GM23338 (cell line): ENCODE data around the gene CD48. TPM values are rescaled to one million over a fixed set of nuclear protein-coding genes. Genes with fewer than 3 reads are reported as not detected.

Experiments
- ATAC-seq: fragments of 200-7000 bp; cut with Tn5 transposase; 3 replicates; pipeline ENCODE4 v1.9.1; 2020
- DNase-seq: peaks from one replicate; pipeline ENCODE4 v3.0.0-alpha.2; 2015; ENCODE audit warnings: low spot score
- H2AFZ ChIP-seq: fragments of 200-600 bp; sonication (generic); 2 replicates; pipeline ENCODE4 v1.8.0; 2016; ENCODE audit warnings: antibody characterized with exemption, mild to moderate bottlenecking, moderate library complexity
- H3F3A ChIP-seq: fragments of 200-600 bp; sonication (generic); replicated peaks from 2 replicates; pipeline ENCODE4 v1.8.0; 2017; ENCODE audit warnings: antibody characterized with exemption, mixed run types, low read depth
- H3K27ac ChIP-seq: fragments of 200-600 bp; sonication (generic); 2 replicates; pipeline ENCODE4 v1.6.1; 2016; ENCODE audit warnings: low read depth
- H3K27me3 ChIP-seq: fragments of 200-600 bp; sonication (generic); 2 replicates; pipeline ENCODE4 v1.8.0; 2016; ENCODE audit warnings: mild to moderate bottlenecking, mixed run types, moderate library complexity; ENCODE audit not compliant: insufficient read depth
- H3K36me3 ChIP-seq: fragments of 200-600 bp; sonication (generic); 2 replicates; pipeline ENCODE4 v1.8.0; 2016; ENCODE audit warnings: mild to moderate bottlenecking; ENCODE audit not compliant: insufficient read depth
- H3K4me1 ChIP-seq: fragments of 200-600 bp; sonication (generic); 2 replicates; pipeline ENCODE4 v1.8.0; 2016; ENCODE audit warnings: mild to moderate bottlenecking, moderate library complexity; ENCODE audit not compliant: insufficient read depth
- H3K4me2 ChIP-seq: fragments of 200-600 bp; sonication (generic); 2 replicates; pipeline ENCODE4 v1.7.1; 2017; ENCODE audit warnings: mixed run types
- H3K4me3 ChIP-seq: fragments of 200-600 bp; sonication (generic); 2 replicates; pipeline ENCODE4 v1.6.1; 2016; ENCODE audit warnings: mixed run types
- H3K79me2 ChIP-seq: fragments of 200-600 bp; sonication (generic); replicated peaks from 2 replicates; pipeline ENCODE4 v1.8.0; 2017; ENCODE audit warnings: mild to moderate bottlenecking; ENCODE audit not compliant: insufficient read depth
- H3K9me2 ChIP-seq: fragments of 200-600 bp; sonication (generic); 2 replicates; pipeline ENCODE4 v1.8.0; 2017; ENCODE audit not compliant: insufficient read depth
- H4K20me1 ChIP-seq: fragments of 200-600 bp; sonication (generic); replicated peaks from 2 replicates; pipeline ENCODE4 v1.8.0; 2017; ENCODE audit warnings: mild to moderate bottlenecking; ENCODE audit not compliant: insufficient read depth
- H3K27ac Mint-ChIP-seq: 2 replicates; pipeline ENCODE4 v1.8.0; 2020; ENCODE audit warnings: inconsistent platforms, mild to moderate bottlenecking, moderate library complexity, mixed read lengths
- H3K27me3 Mint-ChIP-seq: 3 replicates; pipeline ENCODE4 v1.8.0; 2022; ENCODE audit warnings: low read depth, mild to moderate bottlenecking, moderate library complexity, mixed read lengths, inconsistent platforms; ENCODE audit not compliant: insufficient read depth, poor library complexity
- H3K36me3 Mint-ChIP-seq: 3 replicates; pipeline ENCODE4 v1.8.0; 2021; ENCODE audit warnings: low read depth, mild to moderate bottlenecking, inconsistent platforms, moderate library complexity, mixed read lengths
- H3K4me1 Mint-ChIP-seq: 3 replicates; pipeline ENCODE4 v1.8.0; 2020; ENCODE audit warnings: mild to moderate bottlenecking, inconsistent platforms, mixed read lengths
- H3K4me3 Mint-ChIP-seq: 3 replicates; pipeline ENCODE4 v1.8.0; 2021; ENCODE audit warnings: moderate library complexity, mild to moderate bottlenecking, inconsistent platforms, mixed read lengths
- H3K9me3 Mint-ChIP-seq: 3 replicates; pipeline ENCODE4 v1.8.0; 2020; ENCODE audit warnings: moderate library complexity, mild to moderate bottlenecking, inconsistent platforms, mixed read lengths
- CREB1 ChIP-seq: fragments of 250-450 bp; sonication (Bioruptor Pico); IDR thresholded peaks from 2 replicates; pipeline ENCODE4 v1.5.0; 2020; ENCODE audit warnings: low read depth, mild to moderate bottlenecking, moderate library complexity
- EZH2 ChIP-seq: fragments of 200-600 bp; sonication (generic); IDR thresholded peaks from one replicate; pipeline ENCODE4 v1.8.0; 2017; ENCODE audit warnings: antibody characterized with exemption, mild to moderate bottlenecking, low read depth; ENCODE audit not compliant: unreplicated experiment
- EZH2phosphoT487 ChIP-seq: fragments of 200-600 bp; sonication (generic); IDR thresholded peaks from one replicate; pipeline ENCODE4 v1.8.1; 2018; ENCODE audit warnings: antibody characterized with exemption; ENCODE audit not compliant: unreplicated experiment
- JUNB ChIP-seq: IDR thresholded peaks from one replicate; pipeline ENCODE4 v1.6.1; 2016; ENCODE audit warnings: antibody characterized with exemption; ENCODE audit not compliant: unreplicated experiment
- NANOG ChIP-seq: IDR thresholded peaks from 2 replicates; pipeline ENCODE4 v1.6.1; 2016; ENCODE audit warnings: antibody characterized with exemption, borderline replicate concordance
- POLR2AphosphoS5 ChIP-seq: IDR thresholded peaks from 2 replicates; pipeline ENCODE4 v1.6.1; 2016; ENCODE audit warnings: antibody characterized with exemption, low read depth
- STAT1 ChIP-seq: IDR thresholded peaks from one replicate; pipeline ENCODE4 v1.6.1; 2016; ENCODE audit warnings: antibody characterized with exemption; ENCODE audit not compliant: unreplicated experiment
- ZNF114 ChIP-seq: fragments of 250-450 bp; sonication (Bioruptor Pico); IDR thresholded peaks from 2 replicates; pipeline ENCODE4 v1.5.0; 2020; ENCODE audit warnings: mild to moderate bottlenecking, moderate library complexity
- polyA plus RNA-seq: library from polyadenylated mRNA; unstranded; fragments of >200 nt; fragmentation: Nextera tagmentation; extraction: Ambion mirVana; gene quantifications from 2 replicates; pipeline ENCODE4 v1.2.1, GENCODE V29; 2016
- total RNA-seq: library from RNA; depleted of rRNA; stranded (reverse); fragments of >200 nt; shearing (Covaris generic); gene quantifications from 2 replicates; pipeline ENCODE4 v1.2.3, GENCODE V29; 2014
- TF ChIP-seq, protein P1 (sequence below): fragments of 250-450 bp; sonication (Bioruptor Pico); IDR thresholded peaks from 2 replicates; pipeline ENCODE4 v1.5.0; 2020; ENCODE audit warnings: mild to moderate bottlenecking, moderate library complexity
- TF ChIP-seq, protein P2 (sequence below): IDR thresholded peaks from one replicate; pipeline ENCODE4 v1.6.1; 2018; ENCODE audit warnings: antibody characterized with exemption; ENCODE audit not compliant: unreplicated experiment
- TF ChIP-seq, protein P3 (sequence below): IDR thresholded peaks from 2 replicates; pipeline ENCODE4 v1.6.1; 2016; ENCODE audit warnings: antibody characterized with exemption
- TF ChIP-seq, protein P4 (sequence below), 2 experiments: fragments of 200-600 bp in 1 of 2; sonication (generic) in 1 of 2; conservative IDR thresholded peaks; 2 replicates each; pipeline versions ENCODE4 v1.5.1 to v1.6.1; 2016 to 2017; ENCODE audit warnings: antibody characterized with exemption in 2 of 2, low read depth in 2 of 2, mild to moderate bottlenecking in 2 of 2, moderate library complexity in 1 of 2

CD48 gene
- total and polyA plus RNA-seq, 2 experiments from 2014 or later = 0.34 to 0.45 TPM

DNA sequence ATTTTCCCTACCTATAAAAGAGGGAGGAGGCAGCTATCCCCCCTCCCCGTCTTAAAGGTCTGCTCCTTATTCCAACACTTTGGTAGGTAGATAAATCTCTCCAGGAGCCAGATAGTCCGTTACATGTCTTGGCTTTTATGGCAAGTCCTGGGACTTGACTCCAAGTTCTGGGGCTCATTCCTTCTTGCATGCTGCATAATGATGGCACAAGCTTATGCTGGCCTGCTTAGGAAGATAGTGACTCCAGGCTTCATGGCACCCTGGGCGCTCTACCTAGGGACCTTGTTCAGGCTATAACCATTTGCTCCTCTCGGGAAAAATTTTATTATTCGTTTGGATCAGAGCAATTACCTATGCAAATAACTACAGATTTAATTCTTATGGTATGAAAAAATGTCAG lies 68.5 kb downstream of the CD48 start:
- Histone ChIP-seq H3F3A (no peaks in the 10 kb centered on the region), H3K27me3 (no peaks in the 10 kb centered on the region), H3K4me3 (no peak overlapping the region), H3K27ac (no peak overlapping the region), H4K20me1 (no peaks in the 10 kb centered on the region), H3K4me2 (no peak overlapping the region), H3K9me2 (peaks cover 5% of the 10 kb centered on the region; the same call in 1 of the 2 replicates), H3K4me1 (no peaks in the 10 kb centered on the region), H2AFZ (no peak overlapping the region), H3K36me3 (no peaks in the 10 kb centered on the region), H3K79me2 (no peaks in the 10 kb centered on the region)
- ATAC-seq = no peak
- Mint-ChIP-seq H3K4me3 (no peak overlapping the region), H3K9me3 (no peaks in the 10 kb centered on the region), H3K27me3 (peaks cover 6% of the 10 kb centered on the region), H3K36me3 (no peaks in the 10 kb centered on the region), H3K27ac (no peak overlapping the region), H3K4me1 (peaks cover 7% of the 10 kb centered on the region)
- TF ChIP-seq EZH2phosphoT487 (no peak), JUNB (no peak), ZNF114 (CRISPR knock-in tag) (no peak), NANOG (no peak), CREB1 (CRISPR knock-in tag) (no peak), EZH2 (no peak), STAT1 (no peak), POLR2AphosphoS5 (no peak)
- TF ChIP-seq, protein P1, sequence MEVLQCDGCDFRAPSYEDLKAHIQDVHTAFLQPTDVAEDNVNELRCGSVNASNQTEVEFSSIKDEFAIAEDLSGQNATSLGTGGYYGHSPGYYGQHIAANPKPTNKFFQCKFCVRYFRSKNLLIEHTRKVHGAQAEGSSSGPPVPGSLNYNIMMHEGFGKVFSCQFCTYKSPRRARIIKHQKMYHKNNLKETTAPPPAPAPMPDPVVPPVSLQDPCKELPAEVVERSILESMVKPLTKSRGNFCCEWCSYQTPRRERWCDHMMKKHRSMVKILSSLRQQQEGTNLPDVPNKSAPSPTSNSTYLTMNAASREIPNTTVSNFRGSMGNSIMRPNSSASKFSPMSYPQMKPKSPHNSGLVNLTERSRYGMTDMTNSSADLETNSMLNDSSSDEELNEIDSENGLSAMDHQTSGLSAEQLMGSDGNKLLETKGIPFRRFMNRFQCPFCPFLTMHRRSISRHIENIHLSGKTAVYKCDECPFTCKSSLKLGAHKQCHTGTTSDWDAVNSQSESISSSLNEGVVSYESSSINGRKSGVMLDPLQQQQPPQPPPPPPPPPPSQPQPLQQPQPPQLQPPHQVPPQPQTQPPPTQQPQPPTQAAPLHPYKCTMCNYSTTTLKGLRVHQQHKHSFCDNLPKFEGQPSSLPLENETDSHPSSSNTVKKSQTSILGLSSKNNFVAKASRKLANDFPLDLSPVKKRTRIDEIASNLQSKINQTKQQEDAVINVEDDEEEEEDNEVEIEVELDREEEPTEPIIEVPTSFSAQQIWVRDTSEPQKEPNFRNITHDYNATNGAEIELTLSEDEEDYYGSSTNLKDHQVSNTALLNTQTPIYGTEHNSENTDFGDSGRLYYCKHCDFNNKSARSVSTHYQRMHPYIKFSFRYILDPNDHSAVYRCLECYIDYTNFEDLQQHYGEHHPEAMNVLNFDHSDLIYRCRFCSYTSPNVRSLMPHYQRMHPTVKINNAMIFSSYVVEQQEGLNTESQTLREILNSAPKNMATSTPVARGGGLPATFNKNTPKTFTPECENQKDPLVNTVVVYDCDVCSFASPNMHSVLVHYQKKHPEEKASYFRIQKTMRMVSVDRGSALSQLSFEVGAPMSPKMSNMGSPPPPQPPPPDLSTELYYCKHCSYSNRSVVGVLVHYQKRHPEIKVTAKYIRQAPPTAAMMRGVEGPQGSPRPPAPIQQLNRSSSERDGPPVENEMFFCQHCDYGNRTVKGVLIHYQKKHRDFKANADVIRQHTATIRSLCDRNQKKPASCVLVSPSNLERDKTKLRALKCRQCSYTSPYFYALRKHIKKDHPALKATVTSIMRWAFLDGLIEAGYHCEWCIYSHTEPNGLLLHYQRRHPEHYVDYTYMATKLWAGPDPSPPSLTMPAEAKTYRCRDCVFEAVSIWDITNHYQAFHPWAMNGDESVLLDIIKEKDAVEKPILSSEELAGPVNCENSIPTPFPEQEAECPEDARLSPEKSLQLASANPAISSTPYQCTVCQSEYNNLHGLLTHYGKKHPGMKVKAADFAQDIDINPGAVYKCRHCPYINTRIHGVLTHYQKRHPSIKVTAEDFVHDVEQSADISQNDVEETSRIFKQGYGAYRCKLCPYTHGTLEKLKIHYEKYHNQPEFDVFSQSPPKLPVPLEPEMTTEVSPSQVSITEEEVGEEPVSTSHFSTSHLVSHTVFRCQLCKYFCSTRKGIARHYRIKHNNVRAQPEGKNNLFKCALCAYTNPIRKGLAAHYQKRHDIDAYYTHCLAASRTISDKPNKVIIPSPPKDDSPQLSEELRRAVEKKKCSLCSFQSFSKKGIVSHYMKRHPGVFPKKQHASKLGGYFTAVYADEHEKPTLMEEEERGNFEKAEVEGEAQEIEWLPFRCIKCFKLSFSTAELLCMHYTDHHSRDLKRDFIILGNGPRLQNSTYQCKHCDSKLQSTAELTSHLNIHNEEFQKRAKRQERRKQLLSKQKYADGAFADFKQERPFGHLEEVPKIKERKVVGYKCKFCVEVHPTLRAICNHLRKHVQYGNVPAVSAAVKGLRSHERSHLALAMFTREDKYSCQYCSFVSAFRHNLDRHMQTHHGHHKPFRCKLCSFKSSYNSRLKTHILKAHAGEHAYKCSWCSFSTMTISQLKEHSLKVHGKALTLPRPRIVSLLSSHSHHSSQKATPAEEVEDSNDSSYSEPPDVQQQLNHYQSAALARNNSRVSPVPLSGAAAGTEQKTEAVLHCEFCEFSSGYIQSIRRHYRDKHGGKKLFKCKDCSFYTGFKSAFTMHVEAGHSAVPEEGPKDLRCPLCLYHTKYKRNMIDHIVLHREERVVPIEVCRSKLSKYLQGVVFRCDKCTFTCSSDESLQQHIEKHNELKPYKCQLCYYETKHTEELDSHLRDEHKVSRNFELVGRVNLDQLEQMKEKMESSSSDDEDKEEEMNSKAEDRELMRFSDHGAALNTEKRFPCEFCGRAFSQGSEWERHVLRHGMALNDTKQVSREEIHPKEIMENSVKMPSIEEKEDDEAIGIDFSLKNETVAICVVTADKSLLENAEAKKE (CRISPR knock-in tag) = no peak
- TF ChIP-seq, protein P2, sequence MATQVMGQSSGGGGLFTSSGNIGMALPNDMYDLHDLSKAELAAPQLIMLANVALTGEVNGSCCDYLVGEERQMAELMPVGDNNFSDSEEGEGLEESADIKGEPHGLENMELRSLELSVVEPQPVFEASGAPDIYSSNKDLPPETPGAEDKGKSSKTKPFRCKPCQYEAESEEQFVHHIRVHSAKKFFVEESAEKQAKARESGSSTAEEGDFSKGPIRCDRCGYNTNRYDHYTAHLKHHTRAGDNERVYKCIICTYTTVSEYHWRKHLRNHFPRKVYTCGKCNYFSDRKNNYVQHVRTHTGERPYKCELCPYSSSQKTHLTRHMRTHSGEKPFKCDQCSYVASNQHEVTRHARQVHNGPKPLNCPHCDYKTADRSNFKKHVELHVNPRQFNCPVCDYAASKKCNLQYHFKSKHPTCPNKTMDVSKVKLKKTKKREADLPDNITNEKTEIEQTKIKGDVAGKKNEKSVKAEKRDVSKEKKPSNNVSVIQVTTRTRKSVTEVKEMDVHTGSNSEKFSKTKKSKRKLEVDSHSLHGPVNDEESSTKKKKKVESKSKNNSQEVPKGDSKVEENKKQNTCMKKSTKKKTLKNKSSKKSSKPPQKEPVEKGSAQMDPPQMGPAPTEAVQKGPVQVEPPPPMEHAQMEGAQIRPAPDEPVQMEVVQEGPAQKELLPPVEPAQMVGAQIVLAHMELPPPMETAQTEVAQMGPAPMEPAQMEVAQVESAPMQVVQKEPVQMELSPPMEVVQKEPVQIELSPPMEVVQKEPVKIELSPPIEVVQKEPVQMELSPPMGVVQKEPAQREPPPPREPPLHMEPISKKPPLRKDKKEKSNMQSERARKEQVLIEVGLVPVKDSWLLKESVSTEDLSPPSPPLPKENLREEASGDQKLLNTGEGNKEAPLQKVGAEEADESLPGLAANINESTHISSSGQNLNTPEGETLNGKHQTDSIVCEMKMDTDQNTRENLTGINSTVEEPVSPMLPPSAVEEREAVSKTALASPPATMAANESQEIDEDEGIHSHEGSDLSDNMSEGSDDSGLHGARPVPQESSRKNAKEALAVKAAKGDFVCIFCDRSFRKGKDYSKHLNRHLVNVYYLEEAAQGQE = no peak
- TF ChIP-seq, protein P3, sequence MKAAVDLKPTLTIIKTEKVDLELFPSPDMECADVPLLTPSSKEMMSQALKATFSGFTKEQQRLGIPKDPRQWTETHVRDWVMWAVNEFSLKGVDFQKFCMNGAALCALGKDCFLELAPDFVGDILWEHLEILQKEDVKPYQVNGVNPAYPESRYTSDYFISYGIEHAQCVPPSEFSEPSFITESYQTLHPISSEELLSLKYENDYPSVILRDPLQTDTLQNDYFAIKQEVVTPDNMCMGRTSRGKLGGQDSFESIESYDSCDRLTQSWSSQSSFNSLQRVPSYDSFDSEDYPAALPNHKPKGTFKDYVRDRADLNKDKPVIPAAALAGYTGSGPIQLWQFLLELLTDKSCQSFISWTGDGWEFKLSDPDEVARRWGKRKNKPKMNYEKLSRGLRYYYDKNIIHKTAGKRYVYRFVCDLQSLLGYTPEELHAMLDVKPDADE = no peak
- TF ChIP-seq, protein P4, sequence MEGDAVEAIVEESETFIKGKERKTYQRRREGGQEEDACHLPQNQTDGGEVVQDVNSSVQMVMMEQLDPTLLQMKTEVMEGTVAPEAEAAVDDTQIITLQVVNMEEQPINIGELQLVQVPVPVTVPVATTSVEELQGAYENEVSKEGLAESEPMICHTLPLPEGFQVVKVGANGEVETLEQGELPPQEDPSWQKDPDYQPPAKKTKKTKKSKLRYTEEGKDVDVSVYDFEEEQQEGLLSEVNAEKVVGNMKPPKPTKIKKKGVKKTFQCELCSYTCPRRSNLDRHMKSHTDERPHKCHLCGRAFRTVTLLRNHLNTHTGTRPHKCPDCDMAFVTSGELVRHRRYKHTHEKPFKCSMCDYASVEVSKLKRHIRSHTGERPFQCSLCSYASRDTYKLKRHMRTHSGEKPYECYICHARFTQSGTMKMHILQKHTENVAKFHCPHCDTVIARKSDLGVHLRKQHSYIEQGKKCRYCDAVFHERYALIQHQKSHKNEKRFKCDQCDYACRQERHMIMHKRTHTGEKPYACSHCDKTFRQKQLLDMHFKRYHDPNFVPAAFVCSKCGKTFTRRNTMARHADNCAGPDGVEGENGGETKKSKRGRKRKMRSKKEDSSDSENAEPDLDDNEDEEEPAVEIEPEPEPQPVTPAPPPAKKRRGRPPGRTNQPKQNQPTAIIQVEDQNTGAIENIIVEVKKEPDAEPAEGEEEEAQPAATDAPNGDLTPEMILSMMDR (conservative IDR thresholded peaks at IDR 0.05; ENCODE audit: low read depth in 2 of 2) = no peak
- no peak for DNase-seq
